Measurements from ENCODE around the gene PTH2R.

DNA sequence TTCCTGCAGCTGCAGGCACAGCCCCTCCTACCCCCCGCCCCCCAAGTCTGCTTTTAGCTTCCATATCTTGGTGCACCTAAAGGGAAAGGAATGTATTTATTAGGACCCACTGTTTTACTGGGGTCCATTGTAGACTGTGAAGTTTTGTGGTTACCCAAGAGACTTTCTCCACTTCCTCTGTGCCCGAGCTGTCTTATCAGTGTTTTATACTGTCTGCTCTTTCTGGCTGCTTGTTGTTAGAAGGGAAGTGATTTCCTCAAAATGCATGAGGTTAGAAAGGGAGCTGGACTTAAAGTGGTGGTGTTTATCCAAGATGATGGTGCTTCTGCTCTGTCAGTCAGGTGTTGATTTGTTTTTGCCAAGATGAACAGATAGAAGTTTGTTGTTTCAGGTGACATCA, 85.0 kb downstream of the PTH2R start:
- TF ChIP-seq MXI1 (IDR thresholded peaks at IDR 0.05; ENCODE audit: low read depth, low read length): no peak
- TF ChIP-seq ATF7 (IDR thresholded peaks at IDR 0.05): no peak
- no peak for TF ChIP-seq ZNF785 (CRISPR knock-in tag; IDR thresholded peaks at IDR 0.05)
- TF ChIP-seq FOXK2 (conservative IDR thresholded peaks at IDR 0.05 in 1 of 2, IDR thresholded peaks at IDR 0.05 in 1 of 2; ENCODE audit: low read depth in 2 of 2): no peak
- TF ChIP-seq NFIC (IDR thresholded peaks at IDR 0.05): no peak
- TF ChIP-seq TEAD4 (IDR thresholded peaks at IDR 0.05; ENCODE audit: low read length): no peak
- TF ChIP-seq TEAD4 (CRISPR knock-in tag; IDR thresholded peaks at IDR 0.05; ENCODE audit: borderline replicate concordance): no peak
- TF ChIP-seq, protein P1, sequence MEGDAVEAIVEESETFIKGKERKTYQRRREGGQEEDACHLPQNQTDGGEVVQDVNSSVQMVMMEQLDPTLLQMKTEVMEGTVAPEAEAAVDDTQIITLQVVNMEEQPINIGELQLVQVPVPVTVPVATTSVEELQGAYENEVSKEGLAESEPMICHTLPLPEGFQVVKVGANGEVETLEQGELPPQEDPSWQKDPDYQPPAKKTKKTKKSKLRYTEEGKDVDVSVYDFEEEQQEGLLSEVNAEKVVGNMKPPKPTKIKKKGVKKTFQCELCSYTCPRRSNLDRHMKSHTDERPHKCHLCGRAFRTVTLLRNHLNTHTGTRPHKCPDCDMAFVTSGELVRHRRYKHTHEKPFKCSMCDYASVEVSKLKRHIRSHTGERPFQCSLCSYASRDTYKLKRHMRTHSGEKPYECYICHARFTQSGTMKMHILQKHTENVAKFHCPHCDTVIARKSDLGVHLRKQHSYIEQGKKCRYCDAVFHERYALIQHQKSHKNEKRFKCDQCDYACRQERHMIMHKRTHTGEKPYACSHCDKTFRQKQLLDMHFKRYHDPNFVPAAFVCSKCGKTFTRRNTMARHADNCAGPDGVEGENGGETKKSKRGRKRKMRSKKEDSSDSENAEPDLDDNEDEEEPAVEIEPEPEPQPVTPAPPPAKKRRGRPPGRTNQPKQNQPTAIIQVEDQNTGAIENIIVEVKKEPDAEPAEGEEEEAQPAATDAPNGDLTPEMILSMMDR (IDR thresholded peaks at IDR 0.05 in 2 of 3, conservative IDR thresholded peaks at IDR 0.05 in 1 of 3; ENCODE audit: insufficient read depth in 2 of 3, low read depth in 1 of 3, low read length in 3 of 3): no peak
- no peak for TF ChIP-seq LEF1 (IDR thresholded peaks at IDR 0.05)
- TF ChIP-seq, protein P2, sequence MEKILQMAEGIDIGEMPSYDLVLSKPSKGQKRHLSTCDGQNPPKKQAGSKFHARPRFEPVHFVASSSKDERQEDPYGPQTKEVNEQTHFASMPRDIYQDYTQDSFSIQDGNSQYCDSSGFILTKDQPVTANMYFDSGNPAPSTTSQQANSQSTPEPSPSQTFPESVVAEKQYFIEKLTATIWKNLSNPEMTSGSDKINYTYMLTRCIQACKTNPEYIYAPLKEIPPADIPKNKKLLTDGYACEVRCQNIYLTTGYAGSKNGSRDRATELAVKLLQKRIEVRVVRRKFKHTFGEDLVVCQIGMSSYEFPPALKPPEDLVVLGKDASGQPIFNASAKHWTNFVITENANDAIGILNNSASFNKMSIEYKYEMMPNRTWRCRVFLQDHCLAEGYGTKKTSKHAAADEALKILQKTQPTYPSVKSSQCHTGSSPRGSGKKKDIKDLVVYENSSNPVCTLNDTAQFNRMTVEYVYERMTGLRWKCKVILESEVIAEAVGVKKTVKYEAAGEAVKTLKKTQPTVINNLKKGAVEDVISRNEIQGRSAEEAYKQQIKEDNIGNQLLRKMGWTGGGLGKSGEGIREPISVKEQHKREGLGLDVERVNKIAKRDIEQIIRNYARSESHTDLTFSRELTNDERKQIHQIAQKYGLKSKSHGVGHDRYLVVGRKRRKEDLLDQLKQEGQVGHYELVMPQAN (IDR thresholded peaks at IDR 0.05; ENCODE audit: borderline replicate concordance): no peak
- TF ChIP-seq, protein P3, sequence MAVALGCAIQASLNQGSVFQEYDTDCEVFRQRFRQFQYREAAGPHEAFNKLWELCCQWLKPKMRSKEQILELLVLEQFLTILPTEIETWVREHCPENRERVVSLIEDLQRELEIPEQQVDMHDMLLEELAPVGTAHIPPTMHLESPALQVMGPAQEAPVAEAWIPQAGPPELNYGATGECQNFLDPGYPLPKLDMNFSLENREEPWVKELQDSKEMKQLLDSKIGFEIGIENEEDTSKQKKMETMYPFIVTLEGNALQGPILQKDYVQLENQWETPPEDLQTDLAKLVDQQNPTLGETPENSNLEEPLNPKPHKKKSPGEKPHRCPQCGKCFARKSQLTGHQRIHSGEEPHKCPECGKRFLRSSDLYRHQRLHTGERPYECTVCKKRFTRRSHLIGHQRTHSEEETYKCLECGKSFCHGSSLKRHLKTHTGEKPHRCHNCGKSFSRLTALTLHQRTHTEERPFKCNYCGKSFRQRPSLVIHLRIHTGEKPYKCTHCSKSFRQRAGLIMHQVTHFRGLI (CRISPR knock-in tag; IDR thresholded peaks at IDR 0.05): no peak
- TF ChIP-seq RBM25 (IDR thresholded peaks at IDR 0.05; ENCODE audit: low read depth, low read length, severe bottlenecking): no peak
- no peak for TF ChIP-seq ZNF263 (CRISPR knock-in tag; IDR thresholded peaks at IDR 0.05; ENCODE audit: borderline replicate concordance)
- TF ChIP-seq, protein P4, sequence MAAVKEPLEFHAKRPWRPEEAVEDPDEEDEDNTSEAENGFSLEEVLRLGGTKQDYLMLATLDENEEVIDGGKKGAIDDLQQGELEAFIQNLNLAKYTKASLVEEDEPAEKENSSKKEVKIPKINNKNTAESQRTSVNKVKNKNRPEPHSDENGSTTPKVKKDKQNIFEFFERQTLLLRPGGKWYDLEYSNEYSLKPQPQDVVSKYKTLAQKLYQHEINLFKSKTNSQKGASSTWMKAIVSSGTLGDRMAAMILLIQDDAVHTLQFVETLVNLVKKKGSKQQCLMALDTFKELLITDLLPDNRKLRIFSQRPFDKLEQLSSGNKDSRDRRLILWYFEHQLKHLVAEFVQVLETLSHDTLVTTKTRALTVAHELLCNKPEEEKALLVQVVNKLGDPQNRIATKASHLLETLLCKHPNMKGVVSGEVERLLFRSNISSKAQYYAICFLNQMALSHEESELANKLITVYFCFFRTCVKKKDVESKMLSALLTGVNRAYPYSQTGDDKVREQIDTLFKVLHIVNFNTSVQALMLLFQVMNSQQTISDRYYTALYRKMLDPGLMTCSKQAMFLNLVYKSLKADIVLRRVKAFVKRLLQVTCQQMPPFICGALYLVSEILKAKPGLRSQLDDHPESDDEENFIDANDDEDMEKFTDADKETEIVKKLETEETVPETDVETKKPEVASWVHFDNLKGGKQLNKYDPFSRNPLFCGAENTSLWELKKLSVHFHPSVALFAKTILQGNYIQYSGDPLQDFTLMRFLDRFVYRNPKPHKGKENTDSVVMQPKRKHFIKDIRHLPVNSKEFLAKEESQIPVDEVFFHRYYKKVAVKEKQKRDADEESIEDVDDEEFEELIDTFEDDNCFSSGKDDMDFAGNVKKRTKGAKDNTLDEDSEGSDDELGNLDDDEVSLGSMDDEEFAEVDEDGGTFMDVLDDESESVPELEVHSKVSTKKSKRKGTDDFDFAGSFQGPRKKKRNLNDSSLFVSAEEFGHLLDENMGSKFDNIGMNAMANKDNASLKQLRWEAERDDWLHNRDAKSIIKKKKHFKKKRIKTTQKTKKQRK (IDR thresholded peaks at IDR 0.05; ENCODE audit: borderline replicate concordance, low read depth, low read length): no peak
